ENCODE measurements around the gene ADCY9. TPM values are rescaled to one million over a fixed set of nuclear protein-coding genes. Genes with fewer than 3 reads are reported as not detected.

Gene ADCY9
- total and polyA plus RNA-seq, 5 donors, result 13.0 to 31.4 (median 27.0) TPM

DNA sequence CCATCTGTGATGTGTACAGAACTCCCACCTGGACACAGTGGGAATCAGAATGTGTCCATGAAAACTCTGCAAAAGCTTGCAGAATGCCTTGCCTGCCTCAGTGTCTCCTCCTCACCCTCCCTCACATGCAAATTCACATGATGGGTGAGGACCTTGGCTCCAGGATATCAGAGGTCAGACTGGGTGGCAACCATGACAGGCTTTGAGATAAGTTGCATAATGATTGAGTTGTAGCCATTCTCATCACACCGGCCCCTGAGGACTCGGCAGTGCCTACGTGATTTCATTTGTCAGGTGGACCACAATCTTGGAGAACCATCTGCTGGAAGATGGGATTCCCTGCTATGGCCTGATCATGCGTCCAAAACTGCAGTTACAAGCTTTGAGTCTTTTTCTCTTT is 3.9 kb upstream of the ADCY9 start:
- DNase-seq, result no peak
- H3K27me3 ChIP-seq (ENCODE audit: control insufficient read depth, insufficient read depth), result no peaks in the 10 kb centered on the region
- WGBS, result 84% methylated on average over 4 of the region's 4 CpGs
- ATAC-seq, result no peak
- no peak overlapping the region for H3K27ac ChIP-seq (ENCODE audit: low read length)
- no peak overlapping the region for H3K4me3 ChIP-seq (ENCODE audit: low read length)
- no peaks in the 10 kb centered on the region for H3K9me3 ChIP-seq (ENCODE audit: control insufficient read depth, low read length)
- H3K4me1 ChIP-seq (ENCODE audit: control insufficient read depth, insufficient read depth, low read length), result no peaks in the 10 kb centered on the region
- intact Hi-C loops (cut with DNase I), result loop anchor here in 1 of 4 donors (10.0 kb wide), 1 partner anchor 55 kb away; no protein-coding TSS in a partner anchor

DNA sequence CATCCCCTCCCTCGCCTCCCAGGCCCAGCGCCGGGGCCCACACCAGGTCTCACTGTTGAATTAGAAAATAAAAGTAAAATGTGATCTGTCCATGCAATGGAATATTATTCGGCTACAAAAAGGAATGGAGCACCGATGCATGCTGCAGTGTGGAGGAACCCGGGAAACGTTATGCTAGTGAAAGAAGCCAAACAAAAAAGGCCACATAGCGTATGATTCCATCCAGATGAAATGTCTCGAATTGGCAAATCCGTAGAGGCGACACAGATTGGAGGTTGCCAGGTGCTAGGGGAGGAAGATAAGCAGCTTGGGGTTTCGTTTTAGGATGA is 972 bp upstream of the ADCY9 start:
- no peak for DNase-seq
- no peak for ATAC-seq
- Histone ChIP-seq H3K27ac (ENCODE audit: low read length) (no peak overlapping the region), H3K4me1 (ENCODE audit: control insufficient read depth, insufficient read depth, low read length) (peaks cover 10% of the 10 kb centered on the region), H3K27me3 (ENCODE audit: control insufficient read depth, insufficient read depth) (no peaks in the 10 kb centered on the region), H3K4me3 (ENCODE audit: low read length) (no peak overlapping the region), H3K9me3 (ENCODE audit: control insufficient read depth, low read length) (no peaks in the 10 kb centered on the region)
- intact Hi-C loops (cut with DNase I), result loop anchor here in 2 of 4 donors (5.0 to 10.0 kb wide), 4 partner anchors 65 to 135 kb away; partner anchors contain the start of gene SRL (in 1 of the 2)
- 93% methylated on average over 12 of the region's 12 CpGs for WGBS

DNA sequence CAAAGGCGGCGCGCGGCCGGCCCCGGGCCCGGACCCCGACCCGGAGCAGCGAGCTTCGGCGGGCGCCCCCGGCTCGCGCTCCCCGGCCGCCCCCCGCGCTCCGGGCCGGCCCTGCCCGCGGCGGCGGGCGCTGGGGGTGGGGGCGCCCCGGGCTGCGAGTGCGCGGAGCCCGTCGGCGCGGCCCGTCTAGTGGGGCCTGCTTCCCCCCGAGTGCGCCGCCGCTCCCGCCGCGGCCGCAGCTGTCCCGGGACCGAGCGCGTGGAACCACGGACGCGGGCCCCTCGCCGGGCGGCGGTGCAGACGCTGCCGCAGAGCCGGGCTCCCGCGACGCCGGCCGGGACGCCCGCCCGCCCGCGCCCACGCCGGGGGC is 308 bp downstream of the ADCY9 start:
- peaks cover 14% of the 10 kb centered on the region for H3K4me1 ChIP-seq (ENCODE audit: control insufficient read depth, insufficient read depth, low read length)
- H3K27ac ChIP-seq (ENCODE audit: low read length), result no peak overlapping the region
- under 1% methylated on average over 71 of the region's 71 CpGs for WGBS
- peak overlapping the region; percentile 98 for H3K4me3 ChIP-seq (ENCODE audit: low read length)
- intact Hi-C loops (cut with DNase I), result loop anchor here in 2 of 4 donors (5.0 to 10.0 kb wide), 4 partner anchors 66 to 136 kb away; partner anchors contain the start of gene SRL (in 1 of the 2)
- DNase-seq (no peak), ATAC-seq (no peak)
- H3K9me3 ChIP-seq (ENCODE audit: control insufficient read depth, low read length), result no peaks in the 10 kb centered on the region
- H3K27me3 ChIP-seq (ENCODE audit: control insufficient read depth, insufficient read depth), result no peaks in the 10 kb centered on the region

DNA sequence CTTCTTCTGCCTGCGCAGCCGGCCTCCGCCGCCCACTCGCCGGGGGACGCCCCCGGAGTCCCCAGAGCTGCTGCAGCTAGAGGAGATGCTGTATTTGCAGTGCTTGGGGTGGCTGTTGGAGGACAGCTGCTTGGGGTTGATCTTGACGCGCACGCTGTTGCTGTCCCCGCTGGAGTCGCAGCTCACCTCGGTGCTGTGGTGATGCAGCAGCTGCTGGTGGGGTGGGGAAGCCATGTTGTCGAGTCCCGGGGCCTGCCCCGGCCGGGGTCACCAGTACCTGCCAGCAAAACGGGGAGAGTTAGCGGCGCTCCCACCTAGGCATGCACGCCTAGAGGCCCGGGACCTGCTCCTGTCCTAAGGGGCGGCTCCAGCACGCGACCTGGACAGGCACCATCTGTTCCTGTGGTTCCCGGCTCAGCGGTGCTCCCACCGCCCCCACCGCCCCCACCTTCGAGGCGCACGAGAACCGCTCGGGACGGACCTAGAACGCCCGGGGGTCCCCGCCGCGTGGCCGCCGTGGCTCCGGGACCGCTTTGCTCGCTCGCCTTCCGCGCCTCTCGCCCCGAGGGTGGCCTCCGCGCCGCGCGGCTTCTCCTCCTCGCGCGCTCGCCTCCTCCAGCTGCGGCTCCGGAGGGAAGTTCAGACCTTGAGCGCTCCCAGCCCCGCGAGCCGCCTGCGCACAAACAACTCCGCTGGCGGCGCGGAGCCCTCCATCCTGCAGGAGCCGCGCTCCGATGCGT is 863 bp downstream of the ADCY9 start:
- peaks cover 14% of the 10 kb centered on the region for H3K4me1 ChIP-seq (ENCODE audit: control insufficient read depth, insufficient read depth, low read length)
- H3K9me3 ChIP-seq (ENCODE audit: control insufficient read depth, low read length), result no peaks in the 10 kb centered on the region
- intact Hi-C loops (cut with DNase I), result loop anchor here in 2 of 4 donors (5.0 to 10.0 kb wide), 4 partner anchors 67 to 137 kb away; partner anchors contain the start of gene SRL (in 1 of the 2)
- DNase-seq (peak; percentile 63 to 86 (median 83)), ATAC-seq (peak; percentile 41 to 60)
- H3K4me3 ChIP-seq (ENCODE audit: low read length), result peak overlapping the region; percentile 98
- H3K27me3 ChIP-seq (ENCODE audit: control insufficient read depth, insufficient read depth), result no peaks in the 10 kb centered on the region
- H3K27ac ChIP-seq (ENCODE audit: low read length), result peak overlapping the region; percentile 24
- 5% methylated on average over 75 of the region's 75 CpGs for whole genome bisulfite sequencing

DNA sequence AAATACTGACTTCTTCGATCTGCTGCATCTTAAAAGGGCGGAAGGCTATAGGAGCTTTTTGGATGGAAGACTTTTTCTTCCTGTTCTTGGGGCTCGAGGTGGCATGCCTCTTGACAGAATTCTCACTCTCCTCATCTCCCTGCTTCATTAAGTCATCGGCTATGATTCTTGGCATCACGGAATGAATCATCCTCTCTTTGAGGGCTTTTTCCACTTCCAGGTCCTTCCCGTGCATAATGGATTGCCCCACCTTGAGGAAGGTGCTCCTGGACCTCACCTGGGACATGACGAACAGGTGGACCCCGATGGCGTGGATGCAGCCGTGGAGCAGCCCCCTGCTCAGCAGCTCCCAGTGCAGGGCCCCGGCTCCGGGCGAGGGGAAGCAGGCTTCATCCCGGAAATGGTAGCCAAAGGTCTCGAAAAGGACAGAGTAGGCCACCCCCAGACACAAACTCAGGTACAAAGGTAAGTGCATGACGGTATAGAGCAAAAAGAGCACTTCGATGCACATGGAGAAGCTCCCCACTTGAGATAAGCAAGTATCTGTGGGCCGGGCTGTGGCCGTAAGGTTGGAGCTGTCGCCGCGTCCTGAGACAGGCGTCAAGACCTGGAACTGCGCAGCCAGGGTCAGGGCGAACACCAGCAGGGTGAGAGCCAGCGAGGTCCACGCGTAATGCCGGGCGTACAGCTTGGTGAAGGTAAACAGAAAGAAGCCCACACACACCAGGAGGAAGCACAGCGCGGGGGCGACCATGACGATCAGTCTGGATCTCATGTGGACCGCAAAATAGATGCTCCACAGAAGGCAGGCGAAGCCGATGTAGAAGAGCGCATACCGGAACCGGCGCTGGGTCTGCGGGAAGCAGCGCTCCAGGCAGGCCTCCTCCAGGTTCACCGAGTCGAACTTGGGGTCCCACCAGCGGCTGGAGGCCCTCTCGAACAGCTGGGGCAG is 1.7 kb downstream of the ADCY9 start:
- Histone ChIP-seq H3K27me3 (ENCODE audit: control insufficient read depth, insufficient read depth) (no peaks in the 10 kb centered on the region), H3K4me3 (ENCODE audit: low read length) (peak overlapping the region; percentile 98), H3K9me3 (ENCODE audit: control insufficient read depth, low read length) (no peaks in the 10 kb centered on the region), H3K4me1 (ENCODE audit: control insufficient read depth, insufficient read depth, low read length) (peaks cover 16% of the 10 kb centered on the region), H3K27ac (ENCODE audit: low read length) (no peak overlapping the region)
- ATAC-seq (peak in 1 of 2 donors; percentile 3), DNase-seq (peak in 2 of 3 donors; percentile 68 to 69)
- 68% methylated on average over 47 of the region's 47 CpGs for WGBS
- intact Hi-C loops (cut with DNase I), result loop anchor here in 2 of 4 donors (5.0 to 10.0 kb wide), 4 partner anchors 68 to 138 kb away; partner anchors contain the start of gene SRL (in 1 of the 2)

DNA sequence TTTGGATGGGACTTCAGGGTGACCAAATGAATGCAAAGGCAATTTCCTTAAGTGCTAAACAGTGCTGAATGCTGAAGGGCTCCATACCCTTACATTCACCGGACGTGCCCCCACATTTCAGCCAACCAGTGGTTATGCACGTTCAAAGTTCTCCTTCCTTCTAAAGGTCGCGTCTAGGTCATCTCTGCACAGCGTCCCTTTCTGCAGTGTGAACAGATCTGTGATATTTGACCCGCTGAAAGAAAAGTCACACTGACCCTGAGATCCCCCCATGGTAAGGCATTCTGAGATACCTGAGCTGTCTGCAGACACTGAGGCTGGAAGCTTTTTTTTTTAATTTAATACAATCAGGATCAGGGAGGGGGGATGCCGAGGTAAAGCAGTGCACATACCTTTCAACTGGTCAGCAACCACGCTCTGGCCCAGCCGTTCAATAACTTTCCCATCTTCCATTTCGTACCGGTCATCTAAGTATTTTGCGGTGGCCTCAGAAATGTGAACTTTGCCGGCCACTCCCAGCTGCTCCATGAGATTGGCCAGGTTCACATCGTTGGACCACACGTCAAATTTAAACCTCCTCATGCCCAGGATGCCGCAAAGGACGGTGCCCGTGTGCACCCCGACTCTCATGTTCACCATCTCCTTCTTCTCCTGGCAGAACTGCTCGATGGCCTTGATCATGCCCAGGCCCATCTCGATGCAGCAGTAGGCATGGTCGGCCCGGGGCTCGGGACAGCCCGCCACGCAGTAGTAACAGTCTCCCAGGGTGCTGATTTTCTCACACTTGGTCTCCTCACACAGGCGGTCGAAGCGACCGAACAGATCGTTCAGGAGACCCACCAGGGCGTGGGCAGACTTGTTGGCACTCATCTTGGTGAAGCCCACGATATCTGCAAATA is 2.6 kb downstream of the ADCY9 start:
- intact Hi-C loops (cut with DNase I), result loop anchor here in 1 of 4 donors (10.0 kb wide), 2 partner anchors 129 to 131 kb away; partner anchors contain the start of gene SRL
- Histone ChIP-seq H3K27me3 (ENCODE audit: control insufficient read depth, insufficient read depth) (no peaks in the 10 kb centered on the region), H3K27ac (ENCODE audit: low read length) (no peak overlapping the region), H3K4me3 (ENCODE audit: low read length) (peak overlapping the region; percentile 52), H3K9me3 (ENCODE audit: control insufficient read depth, low read length) (no peaks in the 10 kb centered on the region), H3K4me1 (ENCODE audit: control insufficient read depth, insufficient read depth, low read length) (peaks cover 19% of the 10 kb centered on the region)
- ATAC-seq, result no peak
- no peak for DNase-seq
- 70% methylated on average over 34 of the region's 34 CpGs for WGBS

DNA sequence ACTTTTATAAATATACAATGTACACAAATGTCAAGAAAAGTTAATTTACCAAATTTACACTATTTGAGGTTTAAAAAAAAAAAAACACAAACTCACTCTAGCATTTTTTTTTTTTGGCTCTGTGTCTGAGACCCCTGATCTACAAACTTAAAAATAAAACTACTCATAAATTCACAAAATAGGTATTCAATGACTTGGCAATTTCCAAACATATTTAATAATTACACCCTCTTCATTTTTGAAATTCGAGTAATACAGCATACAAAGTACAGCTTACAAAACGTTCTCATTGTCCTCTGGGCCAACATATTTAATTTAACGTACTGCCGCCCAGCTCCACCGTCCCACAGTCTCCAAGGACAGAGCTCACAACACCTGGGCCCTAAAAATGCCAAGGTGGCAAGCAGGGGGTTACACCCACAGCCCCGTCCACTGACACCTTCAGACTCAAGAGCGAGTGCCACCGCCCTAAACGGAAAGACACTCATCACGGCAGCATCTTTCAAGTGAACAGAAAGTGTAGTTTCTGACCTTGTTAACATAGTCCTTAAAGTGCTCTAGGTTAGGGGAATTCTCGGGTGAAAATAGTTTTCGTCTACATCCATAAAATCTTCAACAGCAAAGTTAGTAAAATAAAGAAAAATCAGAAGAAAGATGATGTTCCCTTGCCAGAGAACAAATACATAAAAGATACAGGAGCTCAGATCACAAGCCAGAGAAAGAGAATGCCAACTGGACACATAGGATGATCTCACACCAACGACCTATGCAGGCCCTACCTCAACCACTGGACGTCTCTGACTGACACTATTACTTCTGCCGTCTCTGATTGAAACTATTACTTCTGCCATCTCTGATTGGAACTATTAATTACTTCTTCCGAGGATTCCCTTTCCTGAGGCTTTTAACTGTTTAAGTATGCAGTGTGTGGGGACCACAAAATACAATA is 4.2 kb downstream of the ADCY9 start:
- DNase-seq (no peak), ATAC-seq (no peak)
- Histone ChIP-seq H3K4me3 (ENCODE audit: low read length) (peak overlapping the region; percentile 52), H3K9me3 (ENCODE audit: control insufficient read depth, low read length) (no peaks in the 10 kb centered on the region), H3K27me3 (ENCODE audit: control insufficient read depth, insufficient read depth) (no peaks in the 10 kb centered on the region), H3K27ac (ENCODE audit: low read length) (no peak overlapping the region), H3K4me1 (ENCODE audit: control insufficient read depth, insufficient read depth, low read length) (peaks cover 19% of the 10 kb centered on the region)
- WGBS, result 36% methylated on average over 16 of the region's 16 CpGs
- intact Hi-C loops (cut with DNase I), result loop anchor here in 1 of 4 donors (10.0 kb wide), 2 partner anchors 127 to 133 kb away; partner anchors contain the start of gene SRL

DNA sequence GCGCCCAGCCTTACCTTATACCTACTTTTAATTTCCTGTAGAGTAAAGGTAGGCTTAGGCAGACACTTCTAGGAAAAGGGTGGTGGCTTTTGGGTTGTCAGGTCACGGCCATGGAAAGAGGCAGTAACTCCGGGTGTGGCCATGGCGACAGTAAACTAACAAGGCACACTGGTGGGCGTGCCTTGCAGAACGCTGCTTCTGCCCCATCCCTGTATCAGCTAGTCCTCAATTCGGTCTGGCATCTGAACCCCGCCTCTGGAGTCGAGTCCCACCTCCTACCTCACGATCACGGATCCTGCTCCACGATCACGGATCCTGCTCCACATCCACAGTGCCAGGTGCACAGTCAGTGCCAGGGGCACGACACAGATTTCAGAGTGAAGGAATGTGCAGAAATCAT is 5.6 kb downstream of the ADCY9 start:
- intact Hi-C loops (cut with DNase I), result loop anchor here in 1 of 4 donors (10.0 kb wide), 2 partner anchors 126 to 134 kb away; partner anchors contain the start of gene SRL
- H3K4me3 ChIP-seq (ENCODE audit: low read length), result no peak overlapping the region

DNA sequence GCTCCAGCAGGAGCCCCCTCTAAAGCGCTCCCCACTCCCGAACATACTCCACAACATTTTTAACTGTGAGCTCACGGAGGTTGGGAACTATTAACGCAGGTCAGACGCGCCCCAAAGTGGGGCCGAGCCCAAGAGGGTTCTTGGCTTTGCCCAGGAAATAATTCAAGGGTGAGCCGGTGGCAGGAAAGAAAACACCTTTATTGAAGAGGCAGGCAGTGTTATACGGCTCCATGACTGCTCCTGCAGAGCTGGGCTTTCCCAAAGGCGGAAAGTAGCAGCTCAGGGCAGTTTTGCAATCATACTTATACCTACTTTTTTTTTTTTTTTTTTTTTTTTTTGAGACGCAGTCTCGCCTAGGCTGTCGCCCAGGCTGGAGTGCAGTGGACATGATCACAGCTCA is 6.2 kb downstream of the ADCY9 start:
- no peak for DNase-seq
- no peak overlapping the region for H3K27ac ChIP-seq (ENCODE audit: low read length)
- intact Hi-C loops (cut with DNase I), result loop anchor here in 1 of 4 donors (10.0 kb wide), 2 partner anchors 125 to 135 kb away; partner anchors contain the start of gene SRL

More for the DNA sequence above, 5.6 kb downstream of the ADCY9 start:
- Histone ChIP-seq H3K27me3 (ENCODE audit: control insufficient read depth, insufficient read depth) (no peaks in the 10 kb centered on the region), H3K9me3 (ENCODE audit: control insufficient read depth, low read length) (no peaks in the 10 kb centered on the region), H3K4me1 (ENCODE audit: control insufficient read depth, insufficient read depth, low read length) (peaks cover 19% of the 10 kb centered on the region), H3K27ac (ENCODE audit: low read length) (no peak overlapping the region)
- WGBS, result 78% methylated on average over 14 of the region's 14 CpGs
- ATAC-seq, result no peak
- no peak for DNase-seq

More for the DNA sequence above, 6.2 kb downstream of the ADCY9 start:
- H3K4me1 ChIP-seq (ENCODE audit: control insufficient read depth, insufficient read depth, low read length), result peaks cover 19% of the 10 kb centered on the region
- ATAC-seq, result no peak
- H3K4me3 ChIP-seq (ENCODE audit: low read length), result no peak overlapping the region
- 94% methylated on average over 13 of the region's 13 CpGs for WGBS
- no peaks in the 10 kb centered on the region for H3K27me3 ChIP-seq (ENCODE audit: control insufficient read depth, insufficient read depth)
- no peaks in the 10 kb centered on the region for H3K9me3 ChIP-seq (ENCODE audit: control insufficient read depth, low read length)
